HG03175 (cell line): ENCODE measurements around the gene SSNA1.

ENCODE experiments used
- ATAC-seq: cut with Tn5 transposase; IDR thresholded peaks from one replicate; pipeline ENCODE4 v1.9.1; 2021; ENCODE audit warnings: mild to moderate bottlenecking, moderate library complexity; ENCODE audit not compliant: unreplicated experiment

The SSNA1 gene

GRCh38 chr9:137198051-137198901 is 9.8 kb downstream of the SSNA1 start:
- no peak for ATAC-seq

GRCh38 chr9:137198902-137199283 is 10.4 kb downstream of the SSNA1 start:
- ATAC-seq, result no peak

- no peak for ATAC-seq
These were observed 11.1 kb downstream of the SSNA1 start for GRCh38 chr9:137199411-137200121.

- ATAC-seq, result peak; percentile 87
These were observed 12.1 kb downstream of the SSNA1 start, which contains the start of gene TPRN for GRCh38 chr9:137200311-137201204. Gene TPRN, minus strand, starts transcription at chr9:137200741. Its CDS starts 30 bp downstream, at chr9:137200711.

- ATAC-seq, result no peak
These were observed 12.9 kb downstream of the SSNA1 start for GRCh38 chr9:137201205-137201868.

- ATAC-seq, result no peak
These were observed 14.5 kb downstream of the SSNA1 start for GRCh38 chr9:137202966-137203365.

GRCh38 chr9:137204731-137205125 is 16.3 kb downstream of the SSNA1 start:
- no peak for ATAC-seq

GRCh38 chr9:137205126-137206069 is 16.9 kb downstream of the SSNA1 start, which contains the start of the genes NDOR1 and TMEM203:
Gene NDOR1, plus strand, starts transcription at chr9:137205700. Its CDS starts 78 bp downstream, at chr9:137205778.
Gene TMEM203, minus strand, starts transcription at chr9:137205648. Its CDS starts 234 bp downstream, at chr9:137205414.
- peak; percentile 52 for ATAC-seq

GRCh38 chr9:137206602-137207001 is 18.1 kb downstream of the SSNA1 start:
- ATAC-seq, result no peak

GRCh38 chr9:137211532-137211931 is 23.1 kb downstream of the SSNA1 start:
- ATAC-seq, result no peak

GRCh38 chr9:137212520-137212919 is 24.0 kb downstream of the SSNA1 start:
- ATAC-seq, result no peak

GRCh38 chr9:137213160-137214060 is 24.9 kb downstream of the SSNA1 start:
- no peak for ATAC-seq

GRCh38 chr9:137214620-137215019 is 26.1 kb downstream of the SSNA1 start:
- ATAC-seq, result no peak

GRCh38 chr9:137215196-137215986 is 26.9 kb downstream of the SSNA1 start:
- ATAC-seq, result no peak

- ATAC-seq, result no peak
These were observed 27.9 kb downstream of the SSNA1 start for GRCh38 chr9:137216188-137216965.
